OCI-LY3 (cell line): ENCODE results near the gene KCNN3.

Source experiments
- H2AFZ ChIP-seq: fragments of 200-600, 300-600 bp; shearing (Covaris generic); 2 replicates; pipeline ENCODE4 v1.6.0; 2014; ENCODE audit warnings: antibody characterized with exemption, low read depth, low read length
- H3K27ac ChIP-seq: fragments of 200-600, 300-600 bp; sonication (generic); 2 replicates; pipeline ENCODE4 v1.5.1; 2014; ENCODE audit warnings: mild to moderate bottlenecking, low read length, moderate library complexity, mixed read lengths
- H3K27me3 ChIP-seq: fragments of 200-600, 300-600 bp; sonication (generic); 2 replicates; pipeline ENCODE4 v1.6.1; 2014; ENCODE audit warnings: low read depth, low read length, mixed read lengths
- H3K36me3 ChIP-seq: fragments of 200-600, 300-600 bp; sonication (generic); replicated peaks from 2 replicates; pipeline ENCODE3; 2014; ENCODE audit warnings: low read depth, low read length, mixed read lengths
- H3K4me1 ChIP-seq: fragments of 300-600, 200-600 bp; sonication (generic); 2 replicates; pipeline ENCODE4 v1.6.1; 2014; ENCODE audit warnings: low read length, mixed read lengths
- H3K4me2 ChIP-seq: fragments of 200-600, 300-600 bp; sonication (generic); 2 replicates; pipeline ENCODE4 v1.6.1; 2014; ENCODE audit warnings: low read length, mixed read lengths
- H3K4me3 ChIP-seq: fragments of 300-600, 200-600 bp; sonication (generic); 2 replicates; pipeline ENCODE4 v1.5.1; 2014; ENCODE audit warnings: antibody characterized with exemption, mild to moderate bottlenecking, low read length, moderate library complexity
- H3K79me2 ChIP-seq: fragments of 300-600, 200-600 bp; shearing (Covaris generic); 2 replicates; pipeline ENCODE4 v1.6.1; 2014; ENCODE audit warnings: mild to moderate bottlenecking, low read length, mixed read lengths
- H3K9ac ChIP-seq: fragments of 300-600, 200-600 bp; shearing (Covaris generic); 2 replicates; pipeline ENCODE4 v1.6.0; 2014; ENCODE audit warnings: mild to moderate bottlenecking, low read length, moderate library complexity
- H3K9me3 ChIP-seq: fragments of 200-600, 300-600 bp; shearing (Covaris generic); 2 replicates; pipeline ENCODE4 v1.6.1; 2014; ENCODE audit warnings: low read length, mixed read lengths; ENCODE audit not compliant: insufficient read depth
- H4K20me1 ChIP-seq: fragments of 200-600, 300-600 bp; sonication (generic); 2 replicates; pipeline ENCODE4 v1.6.1; 2016; ENCODE audit warnings: low read length, mixed read lengths; ENCODE audit not compliant: insufficient read depth
- EZH2phosphoT487 ChIP-seq: fragments of 200-600 bp; shearing (Covaris generic); IDR thresholded peaks from 2 replicates; pipeline ENCODE4 v1.6.1; 2018; ENCODE audit warnings: antibody characterized with exemption, mixed run types, low read depth
- TF ChIP-seq, protein P1 (sequence below): fragments of 200-600, 300-600 bp; sonication (generic); IDR thresholded peaks from 2 replicates; pipeline ENCODE4 v1.5.1; 2014; ENCODE audit warnings: antibody characterized with exemption, low read length, low read depth

KCNN3 gene

DNA sequence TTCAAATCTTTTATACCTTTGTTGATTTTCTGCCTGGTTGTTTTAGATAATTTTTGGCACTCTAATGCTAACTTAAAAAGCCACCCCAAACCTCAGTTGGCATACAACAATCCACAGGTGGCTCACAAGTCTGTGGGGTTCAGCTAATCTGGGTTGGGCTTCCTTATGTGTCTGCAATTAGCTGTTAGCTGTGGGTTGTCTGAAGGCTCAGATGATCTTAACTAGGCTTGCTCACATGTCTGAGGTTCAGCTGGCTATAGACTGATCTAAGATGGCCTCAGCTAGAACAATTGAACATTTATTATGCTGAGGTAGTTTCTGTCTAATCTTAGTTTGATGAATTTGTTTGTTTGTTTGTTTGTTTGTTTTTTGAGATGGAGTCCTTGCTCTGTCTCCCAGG is 217.2 kb downstream of the KCNN3 start:
- Histone ChIP-seq H3K4me3 (no peak overlapping the region), H3K36me3 (no peaks in the 10 kb centered on the region), H3K9me3 (no peaks in the 10 kb centered on the region), H3K4me1 (peaks cover 5% of the 10 kb centered on the region), H4K20me1 (no peaks in the 10 kb centered on the region), H2AFZ (no peak overlapping the region), H3K9ac (no peak overlapping the region), H3K79me2 (no peaks in the 10 kb centered on the region), H3K27ac (no peak overlapping the region), H3K27me3 (peaks cover 31% of the 10 kb centered on the region), H3K4me2 (no peak overlapping the region)
- TF ChIP-seq, protein P1, sequence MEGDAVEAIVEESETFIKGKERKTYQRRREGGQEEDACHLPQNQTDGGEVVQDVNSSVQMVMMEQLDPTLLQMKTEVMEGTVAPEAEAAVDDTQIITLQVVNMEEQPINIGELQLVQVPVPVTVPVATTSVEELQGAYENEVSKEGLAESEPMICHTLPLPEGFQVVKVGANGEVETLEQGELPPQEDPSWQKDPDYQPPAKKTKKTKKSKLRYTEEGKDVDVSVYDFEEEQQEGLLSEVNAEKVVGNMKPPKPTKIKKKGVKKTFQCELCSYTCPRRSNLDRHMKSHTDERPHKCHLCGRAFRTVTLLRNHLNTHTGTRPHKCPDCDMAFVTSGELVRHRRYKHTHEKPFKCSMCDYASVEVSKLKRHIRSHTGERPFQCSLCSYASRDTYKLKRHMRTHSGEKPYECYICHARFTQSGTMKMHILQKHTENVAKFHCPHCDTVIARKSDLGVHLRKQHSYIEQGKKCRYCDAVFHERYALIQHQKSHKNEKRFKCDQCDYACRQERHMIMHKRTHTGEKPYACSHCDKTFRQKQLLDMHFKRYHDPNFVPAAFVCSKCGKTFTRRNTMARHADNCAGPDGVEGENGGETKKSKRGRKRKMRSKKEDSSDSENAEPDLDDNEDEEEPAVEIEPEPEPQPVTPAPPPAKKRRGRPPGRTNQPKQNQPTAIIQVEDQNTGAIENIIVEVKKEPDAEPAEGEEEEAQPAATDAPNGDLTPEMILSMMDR: no peak
- TF ChIP-seq EZH2phosphoT487: no peak
